Body of pancreas (tissue), 4 donors: ENCODE data around the gene PTPRJ.

Source experiments
- POLR2A ChIP-seq, 3 donors: fragments of 450-650 bp; IDR thresholded peaks; one replicate each; pipeline ENCODE4 v1.6.1; 2016; ENCODE audit warnings: antibody characterized with exemption in 3 of 3, mild to moderate bottlenecking in 2 of 3
- TF ChIP-seq, protein P1 (sequence below), 7 experiments: fragments of 450-650 bp in 4 of 7; fragments of 200-600 bp in 3 of 7; sonication (generic) in 3 of 7; IDR thresholded peaks; one replicate each; pipeline ENCODE4 v1.5.1; 2016 to 2019; ENCODE audit warnings: antibody characterized with exemption in 7 of 7

DNA sequence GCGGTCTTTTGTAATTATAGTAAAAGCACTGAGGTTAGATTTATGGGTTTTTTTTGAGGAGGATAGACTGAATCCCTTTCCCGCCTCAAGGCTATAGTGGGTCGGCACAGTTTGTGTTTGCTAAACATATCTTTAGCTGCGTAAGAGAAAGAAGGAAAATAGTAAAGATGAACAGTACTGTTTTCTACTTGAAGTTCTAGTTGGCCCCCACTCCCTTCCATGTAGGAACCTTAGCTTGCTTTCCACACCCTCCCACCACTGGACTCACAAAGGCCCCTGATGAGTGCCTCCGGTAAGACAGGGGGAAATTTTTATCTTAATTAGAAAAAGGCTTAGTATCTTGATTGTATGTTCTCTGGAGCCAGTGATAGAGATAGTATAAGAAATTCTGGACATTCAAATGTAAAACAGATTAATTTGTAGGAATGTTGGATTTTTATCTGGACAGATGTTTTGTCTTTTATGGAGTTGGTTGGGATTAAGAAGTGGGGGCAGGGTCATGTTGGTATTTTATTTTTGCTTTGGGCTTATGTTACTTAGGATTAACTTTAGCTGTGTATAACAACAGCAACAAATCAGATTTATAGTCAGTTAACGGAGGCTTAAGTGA lies 49.4 kb downstream of the PTPRJ start:
- TF ChIP-seq, protein P1, sequence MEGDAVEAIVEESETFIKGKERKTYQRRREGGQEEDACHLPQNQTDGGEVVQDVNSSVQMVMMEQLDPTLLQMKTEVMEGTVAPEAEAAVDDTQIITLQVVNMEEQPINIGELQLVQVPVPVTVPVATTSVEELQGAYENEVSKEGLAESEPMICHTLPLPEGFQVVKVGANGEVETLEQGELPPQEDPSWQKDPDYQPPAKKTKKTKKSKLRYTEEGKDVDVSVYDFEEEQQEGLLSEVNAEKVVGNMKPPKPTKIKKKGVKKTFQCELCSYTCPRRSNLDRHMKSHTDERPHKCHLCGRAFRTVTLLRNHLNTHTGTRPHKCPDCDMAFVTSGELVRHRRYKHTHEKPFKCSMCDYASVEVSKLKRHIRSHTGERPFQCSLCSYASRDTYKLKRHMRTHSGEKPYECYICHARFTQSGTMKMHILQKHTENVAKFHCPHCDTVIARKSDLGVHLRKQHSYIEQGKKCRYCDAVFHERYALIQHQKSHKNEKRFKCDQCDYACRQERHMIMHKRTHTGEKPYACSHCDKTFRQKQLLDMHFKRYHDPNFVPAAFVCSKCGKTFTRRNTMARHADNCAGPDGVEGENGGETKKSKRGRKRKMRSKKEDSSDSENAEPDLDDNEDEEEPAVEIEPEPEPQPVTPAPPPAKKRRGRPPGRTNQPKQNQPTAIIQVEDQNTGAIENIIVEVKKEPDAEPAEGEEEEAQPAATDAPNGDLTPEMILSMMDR (IDR thresholded peaks at IDR 0.05): no peak
- TF ChIP-seq POLR2A (IDR thresholded peaks at IDR 0.05): no peak
